ENCODE measurements around the gene VAMP8. TPM values are rescaled to one million over a fixed set of nuclear protein-coding genes. Genes with fewer than 3 reads are reported as not detected.

Gene VAMP8
- total and polyA plus RNA-seq, 2 donors (not counting 3 experiments of a cell fraction or from before 2014, with no cell fraction given): 39.0 to 68.7 TPM

- H3K9ac ChIP-seq (replicated peaks; ENCODE audit: extremely low read depth, insufficient read depth, low read length): peak overlapping the region; percentile 55
- intact Hi-C loops (cut with micrococcal nuclease): no loop called here
- H2AFZ ChIP-seq (ENCODE audit: low read depth, low read length): no peak overlapping the region
- dilution Hi-C loops (cut with MboI; ENCODE audit: extremely low pct_ligation_motif_present, low sequenced_read_pairs): no loop called here
- H3K36me3 ChIP-seq (ENCODE audit: control insufficient read depth in 2 of 2, extremely low read depth in 1 of 2, insufficient read depth in 2 of 2, low read length in 2 of 2): peaks cover 0 to 10% of the 10 kb centered on the region in 2 experiments
- no peaks in the 10 kb centered on the region for H3K27me3 ChIP-seq (ENCODE audit: control insufficient read depth in 2 of 2, insufficient read depth in 2 of 2, low read length in 2 of 2)
- peak overlapping the region; percentile 71 for H3K4me2 ChIP-seq (ENCODE audit: insufficient read depth, low read length)
- no peaks in the 10 kb centered on the region for H3K9me1 ChIP-seq (replicated peaks; ENCODE audit: control insufficient read depth, extremely low read depth, insufficient read depth, low read length)
- no peaks in the 10 kb centered on the region for H4K20me1 ChIP-seq (replicated peaks; ENCODE audit: control insufficient read depth, extremely low read depth, insufficient read depth, low read length)
- peak overlapping the region in 1 of 3 experiments; percentile 5 for H3K4me3 ChIP-seq (replicated peaks in 1 of 3; ENCODE audit: insufficient read depth in 1 of 3, low read depth in 1 of 3, low read length in 3 of 3)
- POLR2A ChIA-PET: interaction anchor here (1.3 kb wide), 1 partner anchor 13 kb away, joined by 3 read pairs; the partner anchor contains the start of gene TMEM150A
- no TSS peak for BruUV-seq (replicated peaks)
- peak overlapping the region; percentile 94 for H3K27ac ChIP-seq (ENCODE audit: insufficient read depth, low read depth, low read length)
- peak; percentile 76 for FAIRE-seq
- H3K4me1 ChIP-seq (ENCODE audit: control insufficient read depth, extremely low read depth, insufficient read depth, low read length): peaks cover 69% of the 10 kb centered on the region
- CTCF ChIA-PET: interaction anchor here (0.7 to 2.0 kb wide), 4 partner anchors 10 to 51 kb away, joined by 3 to 8 read pairs (median 4); partner anchors contain the start of genes MAT2A and TMEM150A
- peaks cover 28% of the 10 kb centered on the region for H3K79me2 ChIP-seq (ENCODE audit: control insufficient read depth, insufficient read depth, low read length)
- TF ChIP-seq FOS (IDR thresholded peaks at IDR 0.05; ENCODE audit: borderline replicate concordance, insufficient read depth, low read length) (peak; percentile 12), POLR2AphosphoS5 (IDR thresholded peaks at IDR 0.05; ENCODE audit: insufficient read depth, low read depth, low read length) (peak; percentile 7), POLR2A (IDR thresholded peaks at IDR 0.05; ENCODE audit: low read depth, low read length) (no peak)
- H3K9me3 ChIP-seq (replicated peaks; ENCODE audit: control insufficient read depth, insufficient read depth, low read length): no peaks in the 10 kb centered on the region
- peak; percentile 84 for DNase-seq (ENCODE audit: low read depth, low spot score)
These were observed 12.8 kb downstream of the VAMP8 start for GRCh38 chr2:85589982-85590791.

GRCh38 chr2:85590950-85591349 lies 13.6 kb downstream of the VAMP8 start:
- intact Hi-C loops (cut with micrococcal nuclease) (no loop called here), dilution Hi-C loops (cut with MboI; ENCODE audit: extremely low pct_ligation_motif_present, low sequenced_read_pairs) (no loop called here)
- Histone ChIP-seq H3K9me1 (replicated peaks; ENCODE audit: control insufficient read depth, extremely low read depth, insufficient read depth, low read length) (no peaks in the 10 kb centered on the region), H4K20me1 (replicated peaks; ENCODE audit: control insufficient read depth, extremely low read depth, insufficient read depth, low read length) (no peaks in the 10 kb centered on the region), H2AFZ (ENCODE audit: low read depth, low read length) (no peak overlapping the region), H3K4me3 (replicated peaks in 1 of 3; ENCODE audit: insufficient read depth in 1 of 3, low read depth in 1 of 3, low read length in 3 of 3) (no peak overlapping the region), H3K4me2 (ENCODE audit: insufficient read depth, low read length) (peak overlapping the region; percentile 71), H3K79me2 (ENCODE audit: control insufficient read depth, insufficient read depth, low read length) (peaks cover 28% of the 10 kb centered on the region), H3K9ac (replicated peaks; ENCODE audit: extremely low read depth, insufficient read depth, low read length) (peak overlapping the region; percentile 55), H3K27me3 (ENCODE audit: control insufficient read depth in 2 of 2, insufficient read depth in 2 of 2, low read length in 2 of 2) (no peaks in the 10 kb centered on the region), H3K27ac (ENCODE audit: insufficient read depth, low read depth, low read length) (peak overlapping the region; percentile 94), H3K36me3 (ENCODE audit: control insufficient read depth in 2 of 2, extremely low read depth in 1 of 2, insufficient read depth in 2 of 2, low read length in 2 of 2) (peaks cover 0 to 10% of the 10 kb centered on the region in 2 experiments), H3K9me3 (replicated peaks; ENCODE audit: control insufficient read depth, insufficient read depth, low read length) (no peaks in the 10 kb centered on the region), H3K4me1 (ENCODE audit: control insufficient read depth, extremely low read depth, insufficient read depth, low read length) (peaks cover 61% of the 10 kb centered on the region)
- TF ChIP-seq JUN (IDR thresholded peaks at IDR 0.05; ENCODE audit: borderline replicate concordance, insufficient read depth, insufficient read length, low read depth) (no peak), FOS (IDR thresholded peaks at IDR 0.05; ENCODE audit: borderline replicate concordance, insufficient read depth, low read length) (no peak), MYC (IDR thresholded peaks at IDR 0.05; ENCODE audit: low read depth, low read length) (no peak), POLR2AphosphoS5 (IDR thresholded peaks at IDR 0.05; ENCODE audit: insufficient read depth, low read depth, low read length) (no peak), GATA2 (IDR thresholded peaks at IDR 0.05; ENCODE audit: insufficient read depth, insufficient read length, low read depth, low read length) (no peak), CTCF (IDR thresholded peaks at IDR 0.05; ENCODE audit: extremely low read depth in 1 of 2, insufficient read depth in 1 of 2, low read depth in 1 of 2, low read length in 2 of 2) (no peak), EZH2 (IDR thresholded peaks at IDR 0.05; ENCODE audit: borderline replicate concordance, low read depth, low read length, severe bottlenecking) (no peak), MAX (IDR thresholded peaks at IDR 0.05; ENCODE audit: insufficient read depth, insufficient read length) (no peak), POLR2A (IDR thresholded peaks at IDR 0.05; ENCODE audit: low read depth, low read length) (no peak)
- FAIRE-seq: no peak
- BruUV-seq (replicated peaks): no TSS peak
- DNase-seq (ENCODE audit: low read depth, low spot score): no peak
- ChIA-PET CTCF (interaction anchor here (0.7 to 2.0 kb wide), 3 partner anchors 9 to 16 kb away, joined by 3 to 8 read pairs (median 5); partner anchors contain the start of gene TMEM150A), POLR2A (interaction anchor here (1.3 kb wide), 1 partner anchor 12 kb away, joined by 3 read pairs; the partner anchor contains the start of gene TMEM150A)

All from endothelial cell of umbilical vein (primary cell).